GM18505 (cell line): ENCODE results near the gene PPP1R36.
"Not testable (repeated sequence)": the region's sequence is repeated elsewhere in the genome, so short reads cannot be mapped to it uniquely, and the experiment has no call there.

Experiments
- ATAC-seq: cut with Tn5 transposase; IDR thresholded peaks from one replicate; pipeline ENCODE4 v1.9.1; 2021; ENCODE audit not compliant: unreplicated experiment
- POLR2A ChIP-seq: IDR thresholded peaks from 4 replicates; pipeline ENCODE4 v1.6.1; 2011; ENCODE audit warnings: borderline replicate concordance; ENCODE audit not compliant: insufficient read depth, insufficient read length; ENCODE audit errors: extremely low read depth

The PPP1R36 gene

GRCh38 chr14:64598404-64598803 is 48.6 kb downstream of the PPP1R36 start:
- no peak for ATAC-seq
- TF ChIP-seq POLR2A = no peak

DNA sequence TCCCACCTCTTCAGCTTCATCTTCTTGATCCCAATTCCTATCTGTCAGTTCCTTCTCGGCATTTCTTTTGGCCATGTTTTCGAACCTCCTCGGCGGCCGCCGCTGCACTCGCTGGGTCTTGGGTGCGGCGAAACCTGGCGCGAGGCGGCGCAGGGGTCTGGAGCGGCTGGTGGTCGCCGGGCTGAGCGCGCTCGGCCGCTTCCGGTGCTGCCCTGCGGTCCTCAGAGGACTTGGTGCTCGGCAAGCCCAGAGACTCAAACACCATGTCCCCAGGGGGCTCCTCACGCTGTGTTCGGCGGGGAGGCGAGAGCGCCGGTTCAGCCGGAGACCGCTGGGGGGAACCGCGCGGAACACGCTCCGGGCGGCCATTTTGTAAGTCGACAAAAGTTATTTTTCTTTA is 51.8 kb downstream of the PPP1R36 start:
- ATAC-seq = no peak
- TF ChIP-seq POLR2A = no peak

DNA sequence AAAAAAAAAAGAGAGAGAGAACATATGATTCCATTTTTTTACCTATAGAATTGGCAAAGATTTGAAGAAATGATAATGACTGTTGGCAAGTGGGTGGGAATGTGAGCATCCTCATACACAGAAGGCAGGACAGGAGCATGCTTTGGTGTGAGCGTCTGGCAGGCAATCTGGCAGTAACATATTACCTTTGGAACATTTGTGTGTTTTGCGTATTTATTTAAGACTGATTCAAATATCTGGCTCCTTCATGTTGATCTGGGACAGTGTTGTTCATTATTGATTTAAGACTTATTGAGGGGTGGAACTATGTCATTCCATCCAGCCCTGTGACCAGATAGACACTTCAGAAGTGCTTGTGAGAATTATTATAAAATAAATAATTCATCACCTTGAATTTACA is 53.1 kb downstream of the PPP1R36 start:
- ATAC-seq = no peak

GRCh38 chr14:64604001-64604400 is 54.2 kb downstream of the PPP1R36 start:
- no peak for ATAC-seq

More for the DNA sequence above, 53.1 kb downstream of the PPP1R36 start:
- no peak for TF ChIP-seq POLR2A

GRCh38 chr14:64604881-64605280 is 55.1 kb downstream of the PPP1R36 start:
- no peak for TF ChIP-seq POLR2A
- no peak for ATAC-seq

More at GRCh38 chr14:64604001-64604400, 54.2 kb downstream of the PPP1R36 start:
- no peak for TF ChIP-seq POLR2A

GRCh38 chr14:64605926-64606685 is 56.3 kb downstream of the PPP1R36 start:
- TF ChIP-seq POLR2A = no peak
- no peak for ATAC-seq

- ATAC-seq = no peak
- no peak for TF ChIP-seq POLR2A
These were observed 60.4 kb downstream of the PPP1R36 start for GRCh38 chr14:64610049-64610746.

- no peak for ATAC-seq
These were observed 61.7 kb downstream of the PPP1R36 start for GRCh38 chr14:64611358-64612020.

GRCh38 chr14:64612021-64612380 is 62.2 kb downstream of the PPP1R36 start:
- no peak for ATAC-seq
- no peak for TF ChIP-seq POLR2A

More at GRCh38 chr14:64611358-64612020, 61.7 kb downstream of the PPP1R36 start:
- TF ChIP-seq POLR2A = no peak

DNA sequence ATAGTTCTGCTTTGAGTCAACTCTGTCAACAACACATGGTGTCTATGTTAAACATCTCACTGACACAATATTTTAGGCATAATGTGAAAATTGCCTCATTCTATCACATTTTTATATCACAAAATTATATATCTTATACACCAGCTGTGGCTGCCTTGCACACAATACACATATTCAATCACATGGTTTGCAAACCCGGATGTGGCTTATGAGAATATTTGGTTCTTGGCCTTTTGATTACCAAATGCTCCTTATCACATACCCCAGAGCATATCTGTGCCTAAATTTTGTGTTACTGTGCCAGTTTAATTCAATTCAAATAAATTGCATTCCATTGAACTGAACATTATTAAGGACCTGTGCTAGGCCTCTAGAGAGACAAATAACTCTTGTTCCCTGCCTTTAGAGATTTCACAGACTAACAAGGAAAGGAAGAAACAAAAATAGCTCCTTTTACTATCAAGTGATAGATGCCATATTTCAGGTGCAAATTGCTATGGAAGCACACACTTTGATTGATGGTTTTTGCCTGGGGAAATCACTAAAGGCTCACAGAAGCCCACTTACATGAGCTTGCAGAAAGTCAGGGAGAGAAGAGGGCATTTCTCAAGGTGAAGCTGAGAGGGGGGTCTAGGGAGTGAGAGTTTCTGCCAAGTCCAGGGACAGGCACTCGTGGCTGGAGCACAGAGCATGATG is 63.4 kb downstream of the PPP1R36 start:
- ATAC-seq = no peak
- no peak for TF ChIP-seq POLR2A

- ATAC-seq = no peak
- no peak for TF ChIP-seq POLR2A
These were observed 64.4 kb downstream of the PPP1R36 start for GRCh38 chr14:64614166-64614565.

DNA sequence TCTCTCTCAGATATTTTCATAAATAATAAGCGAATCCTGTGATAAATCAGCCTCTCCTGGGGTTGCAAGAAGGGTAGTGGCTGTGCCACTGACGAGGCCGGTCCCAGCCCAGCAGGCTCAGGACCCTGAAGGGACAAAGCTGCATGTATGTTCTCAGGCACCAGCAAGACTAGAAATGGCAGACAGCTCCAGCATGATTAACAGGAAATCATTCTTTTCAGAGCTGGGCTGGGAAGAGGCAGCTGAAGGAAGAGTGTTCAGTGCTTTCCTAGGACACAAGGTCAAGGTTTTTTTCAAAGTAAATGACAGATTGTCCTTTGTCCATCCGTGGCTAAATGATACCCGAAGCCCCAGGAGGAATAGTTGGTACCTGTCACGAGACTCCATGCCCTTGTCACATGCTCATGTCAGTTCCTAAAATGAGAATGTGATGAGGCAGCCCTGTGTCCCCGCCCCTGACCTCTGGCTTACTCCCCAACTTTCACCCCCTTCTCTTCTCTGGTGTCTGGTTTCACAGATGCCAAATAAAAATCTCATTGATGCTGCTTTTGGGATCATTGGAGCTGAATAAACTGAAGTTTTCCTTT is 65.1 kb downstream of the PPP1R36 start:
- no peak for ATAC-seq
- TF ChIP-seq POLR2A = no peak

DNA sequence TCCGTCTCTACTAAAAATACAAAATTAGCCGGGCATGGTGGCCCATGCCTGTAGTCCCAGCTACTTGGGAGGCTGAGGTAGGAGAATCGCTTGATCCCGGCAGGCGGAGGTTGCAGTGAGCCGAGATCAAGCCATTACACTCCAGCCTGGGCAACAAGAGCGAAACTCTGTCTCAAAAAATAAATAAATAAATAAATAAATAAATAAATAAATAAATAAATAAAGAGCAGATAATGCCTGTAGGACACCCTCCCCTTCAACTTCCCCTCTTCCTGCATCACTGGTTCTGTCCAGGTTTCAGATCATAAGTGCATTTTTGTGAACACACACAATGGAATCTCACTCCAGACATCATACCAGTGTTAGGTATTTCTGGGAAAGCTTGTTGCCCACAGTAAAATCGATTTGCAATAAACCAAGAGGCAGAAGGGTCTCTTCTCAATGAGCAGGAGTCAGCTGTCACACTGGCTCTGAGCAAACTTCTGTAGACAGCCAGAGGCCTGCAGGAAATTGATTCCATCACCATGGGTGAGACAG is 68.2 kb downstream of the PPP1R36 start:
- ATAC-seq = not testable (repeated sequence)
